Activated CD4-positive, CD25-positive, alpha-beta regulatory T cell treated with anti-CD3 and anti-CD28 coated beads, Interleukin-2, amount 50 U/mL, for 16 hours (primary cell): ENCODE data around the gene TRIP6.

Source experiments
- DNase-seq: peaks from one replicate; pipeline ENCODE4 v3.0.0-alpha.2; 2020; ENCODE audit warnings: low read depth, low spot score

Gene TRIP6

GRCh38 chr7:100867040-100867775 lies at the start of gene TRIP6:
TSS of gene TRIP6 (plus strand) at chr7:100867387. CDS start at chr7:100867498, 111 bp downstream.
- no peak for DNase-seq

GRCh38 chr7:100818366-100818765 lies 48.8 kb upstream of the TRIP6 start:
- DNase-seq, result no peak

- no peak for DNase-seq
Observed at GRCh38 chr7:100818825-100819224, 48.4 kb upstream of the TRIP6 start.

- DNase-seq, result no peak
Observed at GRCh38 chr7:100819586-100819985, 47.6 kb upstream of the TRIP6 start.

- DNase-seq, result no peak
Observed at GRCh38 chr7:100822236-100823139, 44.7 kb upstream of the TRIP6 start.

- no peak for DNase-seq
Observed at GRCh38 chr7:100823140-100823525, 44.1 kb upstream of the TRIP6 start.

- DNase-seq, result no peak
Observed at GRCh38 chr7:100823534-100823933, 43.7 kb upstream of the TRIP6 start.

- DNase-seq, result no peak
Observed at GRCh38 chr7:100824499-100825214, 42.5 kb upstream of the TRIP6 start.

- DNase-seq, result no peak
Observed at GRCh38 chr7:100825215-100825671, 41.9 kb upstream of the TRIP6 start.

- no peak for DNase-seq
Observed at GRCh38 chr7:100825751-100826513, 41.3 kb upstream of the TRIP6 start.

GRCh38 chr7:100826514-100827329 lies 40.5 kb upstream of the TRIP6 start:
- DNase-seq, result no peak

- no peak for DNase-seq
Observed at GRCh38 chr7:100827330-100828226, 39.6 kb upstream of the TRIP6 start, which contains the start of gene EPHB4. TSS of gene EPHB4 (minus strand) at chr7:100827523. CDS start at chr7:100827030, 493 bp downstream.

- DNase-seq, result no peak
Observed at GRCh38 chr7:100829150-100829716, 38.0 kb upstream of the TRIP6 start.

- DNase-seq, result no peak
Observed at GRCh38 chr7:100830396-100830795, 36.8 kb upstream of the TRIP6 start.

- no peak for DNase-seq
Observed at GRCh38 chr7:100832281-100832633, 34.9 kb upstream of the TRIP6 start.

- DNase-seq, result no peak
Observed at GRCh38 chr7:100835903-100836811, 31.0 kb upstream of the TRIP6 start.

- no peak for DNase-seq
Observed at GRCh38 chr7:100836812-100837098, 30.4 kb upstream of the TRIP6 start.
